ENCODE results near the gene MMP28. TPM values are rescaled to one million over a fixed set of nuclear protein-coding genes. Genes with fewer than 3 reads are reported as not detected.

The MMP28 gene
- total and polyA plus RNA-seq, 10 of the 15 experiments (the other 5 are each of a cell fraction or from before 2014, with no cell fraction given): not detected

DNA sequence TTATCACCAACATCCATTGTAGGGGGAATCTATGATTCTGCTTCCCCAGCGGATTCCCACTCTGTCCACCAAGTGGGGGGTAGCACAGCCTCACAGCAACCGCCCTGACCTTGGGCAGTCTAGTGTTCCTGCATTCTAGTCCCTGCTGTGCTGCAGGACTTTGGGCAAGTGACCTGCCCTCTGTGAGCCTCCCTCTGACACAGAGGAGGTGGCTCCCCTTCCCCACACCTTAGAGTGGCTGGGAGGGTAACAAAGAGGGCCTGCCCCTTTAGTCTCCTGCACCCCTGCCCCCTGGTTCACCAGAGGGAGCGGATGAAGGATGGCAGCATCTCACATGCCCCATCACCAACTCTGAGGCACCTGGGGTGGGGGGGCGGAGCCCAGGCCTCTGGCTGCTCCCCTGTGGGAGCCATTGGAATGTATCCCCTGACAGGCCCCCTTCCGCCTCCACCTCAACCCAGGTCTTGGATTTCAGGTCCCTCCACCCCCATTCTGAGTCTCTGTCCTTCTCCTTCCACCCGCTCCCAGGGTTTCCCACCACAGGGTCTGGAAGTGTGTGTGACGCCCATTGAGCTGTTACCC, 52.5 kb downstream of the MMP28 start (continued):
- TF ChIP-seq FOXK2 (IDR thresholded peaks at IDR 0.05): no peak

DNA sequence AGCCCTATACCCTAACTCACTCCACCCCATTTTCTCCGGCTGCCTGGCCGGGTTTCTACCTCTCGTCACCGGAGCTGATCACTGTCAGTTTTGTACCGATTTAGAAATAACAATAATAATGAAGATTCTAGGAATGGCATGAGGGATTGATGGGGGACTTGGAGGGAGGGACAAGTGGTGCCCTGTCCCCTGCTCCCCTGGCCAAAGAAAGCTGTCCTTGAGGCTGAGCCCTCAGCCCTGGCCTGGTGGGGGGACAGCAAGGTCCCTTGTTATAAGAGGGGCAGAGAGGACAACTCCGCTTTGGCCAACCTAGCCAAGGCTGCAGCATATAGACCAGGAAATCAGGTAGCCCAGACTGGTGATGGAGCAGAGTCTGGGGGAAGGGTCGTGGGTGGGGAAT, 52.9 kb downstream of the MMP28 start:
- Histone ChIP-seq H4K20me1 (ENCODE audit: control insufficient read depth, insufficient read depth) (no peaks in the 10 kb centered on the region), H2AFZ (ENCODE audit: control insufficient read depth, low read depth, low read length) (no peak overlapping the region), H3K27me3 (replicated peaks in 1 of 2; ENCODE audit: control insufficient read depth in 2 of 2, insufficient read depth in 2 of 2, low read length in 1 of 2) (peaks cover 2 to 3% of the 10 kb centered on the region in 2 experiments; a peak in 2 of 4 replicates), H3K79me2 (ENCODE audit: control insufficient read depth, insufficient read depth, low read length) (no peaks in the 10 kb centered on the region), H3K9ac (ENCODE audit: control insufficient read depth, insufficient read depth, low read length) (no peak overlapping the region), H3K9me3 (replicated peaks; ENCODE audit: control insufficient read depth, insufficient read depth, low read length) (no peaks in the 10 kb centered on the region), H3K4me3 (no peak overlapping the region), H3K4me2 (ENCODE audit: control insufficient read depth, insufficient read depth) (no peak overlapping the region), H3K36me3 (ENCODE audit: control insufficient read depth in 2 of 2, insufficient read depth in 2 of 2, low read length in 1 of 2) (no peaks in the 10 kb centered on the region), H3K27ac (ENCODE audit: control insufficient read depth, insufficient read depth) (no peak overlapping the region), H3K4me1 (ENCODE audit: control insufficient read depth, insufficient read depth, low read length) (no peaks in the 10 kb centered on the region)
- no peak for ATAC-seq
- TF ChIP-seq CBX3 (IDR thresholded peaks at IDR 0.05; ENCODE audit: borderline replicate concordance, low read depth): no peak
- TF ChIP-seq BRCA1 (IDR thresholded peaks at IDR 0.05; ENCODE audit: low read depth, low read length): no peak
- no peak for FAIRE-seq
- ChIA-PET POLR2A (no interaction called here), RAD21 (ENCODE audit: unreplicated experiment) (no interaction called here), CTCF (no interaction called here), SMC1A (ENCODE audit: uncharacterized antibody, unreplicated experiment) (no interaction called here)
- no peak for DNase-seq (ENCODE audit: low read depth, low spot score)
- 37% methylated on average over 7 of the region's 7 CpGs for WGBS (ENCODE audit: insufficient coverage, insufficient replicate concordance, low lambda C conversion rate, missing lambda C conversion rate)
- BruUV-seq (replicated peaks): no TSS peak
- intact Hi-C loops (cut with micrococcal nuclease; ENCODE audit: unreplicated experiment): loop anchor here (10.0 kb wide), 1 partner anchor 1318 kb away; no protein-coding TSS in a partner anchor
- in situ Hi-C loops (cut with MboI): loop anchor here (10.0 kb wide), 1 partner anchor 578 kb away; no protein-coding TSS in a partner anchor

DNA sequence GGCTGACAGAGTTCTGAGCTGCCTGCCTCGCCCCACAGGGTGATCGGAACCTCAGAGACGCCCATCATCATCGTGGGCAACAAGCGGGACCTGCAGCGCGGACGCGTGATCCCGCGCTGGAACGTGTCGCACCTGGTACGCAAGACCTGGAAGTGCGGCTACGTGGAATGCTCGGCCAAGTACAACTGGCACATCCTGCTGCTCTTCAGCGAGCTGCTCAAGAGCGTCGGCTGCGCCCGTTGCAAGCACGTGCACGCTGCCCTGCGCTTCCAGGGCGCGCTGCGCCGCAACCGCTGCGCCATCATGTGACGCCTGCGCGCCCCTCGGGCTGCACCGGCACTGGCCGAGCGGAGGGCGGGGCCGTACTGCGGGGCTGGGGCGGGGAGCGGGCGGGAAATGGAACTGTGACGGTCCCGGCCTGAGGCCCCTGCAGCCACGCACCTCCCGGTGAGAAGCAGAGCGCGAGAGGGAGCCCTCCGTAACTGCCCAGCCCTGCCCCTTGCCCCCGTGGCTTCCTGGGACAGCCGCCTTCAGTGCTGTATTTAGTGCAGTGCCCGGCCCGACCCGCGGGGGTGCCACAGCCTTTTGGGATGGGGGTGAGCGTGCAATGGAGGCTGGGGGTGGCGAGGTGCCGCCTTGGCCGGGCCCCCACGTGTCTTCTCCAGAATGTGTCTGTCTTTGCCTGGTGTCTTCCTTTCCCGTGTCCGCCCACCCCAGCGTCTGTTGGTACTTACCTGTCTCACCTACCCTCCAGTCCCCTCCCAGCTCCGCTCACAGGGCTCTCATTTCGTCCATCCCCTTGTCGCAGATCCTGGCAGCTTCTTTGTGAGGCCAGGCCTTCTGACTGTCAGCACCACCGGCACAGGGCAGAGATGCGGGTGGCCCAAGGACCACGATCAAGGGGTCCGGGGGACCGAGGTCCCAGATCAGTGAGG, 54.2 kb downstream of the MMP28 start:
- Histone ChIP-seq H3K27me3 (replicated peaks in 1 of 2; ENCODE audit: control insufficient read depth in 2 of 2, insufficient read depth in 2 of 2, low read length in 1 of 2) (peaks cover 0 to 3% of the 10 kb centered on the region in 2 experiments; a peak in 2 of 4 replicates), H3K79me2 (ENCODE audit: control insufficient read depth, insufficient read depth, low read length) (no peaks in the 10 kb centered on the region), H3K36me3 (ENCODE audit: control insufficient read depth in 2 of 2, insufficient read depth in 2 of 2, low read length in 1 of 2) (no peaks in the 10 kb centered on the region), H2AFZ (ENCODE audit: control insufficient read depth, low read depth, low read length) (no peak overlapping the region), H3K9ac (ENCODE audit: control insufficient read depth, insufficient read depth, low read length) (no peak overlapping the region), H4K20me1 (ENCODE audit: control insufficient read depth, insufficient read depth) (no peaks in the 10 kb centered on the region), H3K4me2 (ENCODE audit: control insufficient read depth, insufficient read depth) (no peak overlapping the region), H3K4me1 (ENCODE audit: control insufficient read depth, insufficient read depth, low read length) (no peaks in the 10 kb centered on the region), H3K9me3 (replicated peaks; ENCODE audit: control insufficient read depth, insufficient read depth, low read length) (no peaks in the 10 kb centered on the region), H3K27ac (ENCODE audit: control insufficient read depth, insufficient read depth) (no peak overlapping the region), H3K4me3 (no peak overlapping the region)
- ChIA-PET CTCF (no interaction called here), RAD21 (ENCODE audit: unreplicated experiment) (no interaction called here), POLR2A (no interaction called here), SMC1A (ENCODE audit: uncharacterized antibody, unreplicated experiment) (no interaction called here)
- BruUV-seq (replicated peaks): no TSS peak
- intact Hi-C loops (cut with micrococcal nuclease; ENCODE audit: unreplicated experiment) (loop anchor here (10.0 kb wide), 1 partner anchor 1316 kb away; no protein-coding TSS in a partner anchor), in situ Hi-C loops (cut with MboI) (loop anchor here (10.0 kb wide), 1 partner anchor 576 kb away; no protein-coding TSS in a partner anchor)
- ATAC-seq (peak; percentile 40; the same call in 1 of the 3 replicates), DNase-seq (ENCODE audit: low read depth, low spot score) (no peak), FAIRE-seq (no peak)
- 38% methylated on average over 49 of the region's 73 CpGs for WGBS (ENCODE audit: insufficient coverage, insufficient replicate concordance, low lambda C conversion rate, missing lambda C conversion rate)
- no peak for TF ChIP-seq BRCA1 (IDR thresholded peaks at IDR 0.05; ENCODE audit: low read depth, low read length)
- TF ChIP-seq ZNF207 (IDR thresholded peaks at IDR 0.05; ENCODE audit: borderline replicate concordance): no peak
- no peak for TF ChIP-seq CHD2 (IDR thresholded peaks at IDR 0.05; ENCODE audit: borderline replicate concordance, low read depth, low read length)
- no peak for TF ChIP-seq HDAC6 (IDR thresholded peaks at IDR 0.05; ENCODE audit: unreplicated experiment)
- no peak for TF ChIP-seq KLF5 (IDR thresholded peaks at IDR 0.05; ENCODE audit: partially characterized antibody)
- no peak for TF ChIP-seq WRNIP1 (IDR thresholded peaks at IDR 0.05; ENCODE audit: borderline replicate concordance, low read depth, low read length)
- no peak for TF ChIP-seq SRF (IDR thresholded peaks at IDR 0.05; ENCODE audit: low read depth in 2 of 2, low read length in 2 of 2)
- no peak for TF ChIP-seq TCF3 (IDR thresholded peaks at IDR 0.05; ENCODE audit: borderline replicate concordance, insufficient read depth, low read depth, low read length)
- TF ChIP-seq, protein P1, sequence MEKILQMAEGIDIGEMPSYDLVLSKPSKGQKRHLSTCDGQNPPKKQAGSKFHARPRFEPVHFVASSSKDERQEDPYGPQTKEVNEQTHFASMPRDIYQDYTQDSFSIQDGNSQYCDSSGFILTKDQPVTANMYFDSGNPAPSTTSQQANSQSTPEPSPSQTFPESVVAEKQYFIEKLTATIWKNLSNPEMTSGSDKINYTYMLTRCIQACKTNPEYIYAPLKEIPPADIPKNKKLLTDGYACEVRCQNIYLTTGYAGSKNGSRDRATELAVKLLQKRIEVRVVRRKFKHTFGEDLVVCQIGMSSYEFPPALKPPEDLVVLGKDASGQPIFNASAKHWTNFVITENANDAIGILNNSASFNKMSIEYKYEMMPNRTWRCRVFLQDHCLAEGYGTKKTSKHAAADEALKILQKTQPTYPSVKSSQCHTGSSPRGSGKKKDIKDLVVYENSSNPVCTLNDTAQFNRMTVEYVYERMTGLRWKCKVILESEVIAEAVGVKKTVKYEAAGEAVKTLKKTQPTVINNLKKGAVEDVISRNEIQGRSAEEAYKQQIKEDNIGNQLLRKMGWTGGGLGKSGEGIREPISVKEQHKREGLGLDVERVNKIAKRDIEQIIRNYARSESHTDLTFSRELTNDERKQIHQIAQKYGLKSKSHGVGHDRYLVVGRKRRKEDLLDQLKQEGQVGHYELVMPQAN (conservative IDR thresholded peaks at IDR 0.05): no peak
- no peak for TF ChIP-seq ZNF217 (IDR thresholded peaks at IDR 0.05)
